ENCODE data around the gene SOX13.

GRCh38 chr1:204153667-204154066, 80.8 kb downstream of the SOX13 start:
- TF ChIP-seq CTCF (IDR thresholded peaks at IDR 0.05) = no peak
- no peak for TF ChIP-seq NR2C2 (CRISPR knock-in tag; IDR thresholded peaks at IDR 0.05)
- no peak for TF ChIP-seq ZNF121 (CRISPR knock-in tag; IDR thresholded peaks at IDR 0.05)
- TF ChIP-seq MAX (CRISPR knock-in tag; IDR thresholded peaks at IDR 0.05) = no peak
- TF ChIP-seq JUN (CRISPR knock-in tag; IDR thresholded peaks at IDR 0.05) = no peak
- TF ChIP-seq NR3C1 (CRISPR knock-in tag; conservative IDR thresholded peaks at IDR 0.05; ENCODE audit: low read depth) = no peak
- no peak for TF ChIP-seq TEAD1 (CRISPR knock-in tag; IDR thresholded peaks at IDR 0.05)

Data from WTC11 (cell line).